PC-9 (cell line): ENCODE data around the gene MFAP2. TPM values are rescaled to one million over a fixed set of nuclear protein-coding genes. Genes with fewer than 3 reads are reported as not detected.

Experiments
- BruUV-seq: library from RNA; stranded (reverse); fragments of 400-500 nt; replicated peaks from 2 replicates; lab custom pipeline; 2021; lab: Mats Ljungman, UMichigan
- CTCF ChIA-PET: fragments of 300-600 bp; sonication (Branson Sonifier 250); formaldehyde crosslinking; loops from one replicate; lab custom pipeline; 2022; ENCODE audit warnings: antibody characterized with exemption; lab: Charles Lee
- POLR2A ChIA-PET: fragments of 300-600 bp; sonication (Branson Sonifier 250); formaldehyde crosslinking; loops from one replicate; lab custom pipeline; 2022; ENCODE audit warnings: antibody characterized with exemption; ENCODE audit not compliant: unreplicated experiment; lab: Charles Lee
- DNase-seq, 2 experiments: peaks; one replicate each; pipeline versions ENCODE4 v3.0.0 to v3.0.0-alpha.2; 2015 to 2022; ENCODE audit warnings: mixed read lengths in 1 of 2
- H2AFZ ChIP-seq: fragments of 200-600 bp; sonication (generic); 2 replicates; pipeline ENCODE4 v1.8.1; 2017; ENCODE audit warnings: antibody characterized with exemption
- H3F3A ChIP-seq: fragments of 200-600 bp; sonication (generic); 2 replicates; pipeline ENCODE4 v1.8.1; 2017; ENCODE audit warnings: antibody characterized with exemption, mild to moderate bottlenecking, low read depth; ENCODE audit not compliant: insufficient read depth
- H3K27ac ChIP-seq: fragments of 200-600 bp; sonication (generic); 2 replicates; pipeline ENCODE4 v1.6.1; 2016; ENCODE audit warnings: mixed run types
- H3K27me3 ChIP-seq: fragments of 200-600 bp; sonication (generic); 2 replicates; pipeline ENCODE4 v1.6.1; 2016; ENCODE audit warnings: low read depth, mixed run types; ENCODE audit not compliant: insufficient read depth
- H3K36me3 ChIP-seq: fragments of 200-600 bp; sonication (generic); 2 replicates; pipeline ENCODE4 v1.6.1; 2016; ENCODE audit warnings: low read depth, mixed run types
- H3K4me1 ChIP-seq: fragments of 200-600 bp; sonication (generic); replicated peaks from 2 replicates; pipeline ENCODE4 v1.6.1; 2016; ENCODE audit warnings: mixed run types; ENCODE audit not compliant: insufficient read depth
- H3K4me2 ChIP-seq: fragments of 200-600 bp; sonication (generic); 2 replicates; pipeline ENCODE4 v1.6.1; 2017; ENCODE audit warnings: mixed run types
- H3K4me3 ChIP-seq: fragments of 200-600 bp; sonication (generic); 2 replicates; pipeline ENCODE4 v1.6.1; 2016; ENCODE audit warnings: mixed run types
- H3K79me2 ChIP-seq: fragments of 200-600 bp; sonication (generic); 2 replicates; pipeline ENCODE4 v1.6.1; 2017; ENCODE audit warnings: low read depth, mixed run types
- H3K9me2 ChIP-seq: fragments of 200-600 bp; sonication (generic); 2 replicates; pipeline ENCODE4 v1.8.1; 2017; ENCODE audit warnings: mild to moderate bottlenecking; ENCODE audit not compliant: insufficient read depth
- H3K9me3 ChIP-seq: fragments of 200-600 bp; sonication (generic); 2 replicates; pipeline ENCODE4 v1.8.1; 2016; ENCODE audit warnings: low read depth; ENCODE audit not compliant: insufficient read depth
- H4K20me1 ChIP-seq: fragments of 200-600 bp; sonication (generic); 2 replicates; pipeline ENCODE4 v1.8.1; 2017; ENCODE audit not compliant: insufficient read depth
- CTCF ChIP-seq: fragments of 200-600 bp; sonication (generic); conservative IDR thresholded peaks from 2 replicates; pipeline ENCODE4 v1.6.1; 2017; ENCODE audit warnings: mixed run types, antibody characterized with exemption, mild to moderate bottlenecking, moderate library complexity
- EZH2 ChIP-seq: fragments of 200-600 bp; sonication (generic); IDR thresholded peaks from 2 replicates; pipeline ENCODE4 v1.8.0; 2017; ENCODE audit warnings: antibody characterized with exemption, low read depth
- intact Hi-C: fragments of 100-400 bp; cut with micrococcal nuclease; formaldehyde crosslinking; loops from one replicate; pipeline ENCODE4 v1.10.0; 2022; ENCODE audit not compliant: unreplicated experiment
- total RNA-seq: library from RNA; stranded (reverse); gene quantifications from 2 replicates; pipeline ENCODE4 v1.2.3, GENCODE V29; 2021

Gene MFAP2
- total RNA-seq, 1 experiment from 2014 or later = 6.3 TPM

- no peak overlapping the region for H3K27ac ChIP-seq
- no peak overlapping the region for H2AFZ ChIP-seq
- H3K36me3 ChIP-seq = no peaks in the 10 kb centered on the region; the same call in 1 of the 2 replicates
- no peaks in the 10 kb centered on the region for H3K79me2 ChIP-seq
- TF ChIP-seq CTCF (no peak), EZH2 (no peak)
- intact Hi-C loops = no loop called here
- no peak for DNase-seq
- H3K27me3 ChIP-seq = no peaks in the 10 kb centered on the region
- no peaks in the 10 kb centered on the region for H3F3A ChIP-seq
- CTCF ChIA-PET = no interaction called here
- H3K4me3 ChIP-seq = no peak overlapping the region
- H3K9me3 ChIP-seq = no peaks in the 10 kb centered on the region
- no peaks in the 10 kb centered on the region for H3K4me1 ChIP-seq
- POLR2A ChIA-PET = no interaction called here
- no TSS peak for BruUV-seq
- no peak overlapping the region for H3K4me2 ChIP-seq
- no peaks in the 10 kb centered on the region; the same call in 1 of the 2 replicates for H4K20me1 ChIP-seq
- H3K9me2 ChIP-seq = no peaks in the 10 kb centered on the region
Observed at GRCh38 chr1:17027900-17028299, 47.5 kb upstream of the MFAP2 start.

- H3K36me3 ChIP-seq = no peaks in the 10 kb centered on the region; the same call in 1 of the 2 replicates
- intact Hi-C loops = no loop called here
- H3K4me3 ChIP-seq = no peak overlapping the region
- H3K4me2 ChIP-seq = no peak overlapping the region
- no peak overlapping the region for H3K27ac ChIP-seq
- DNase-seq = no peak
- no peaks in the 10 kb centered on the region; the same call in 1 of the 2 replicates for H4K20me1 ChIP-seq
- H3F3A ChIP-seq = no peaks in the 10 kb centered on the region
- no peaks in the 10 kb centered on the region for H3K79me2 ChIP-seq
- ChIA-PET POLR2A (no interaction called here), CTCF (no interaction called here)
- no peaks in the 10 kb centered on the region for H3K9me2 ChIP-seq
- H3K9me3 ChIP-seq = no peaks in the 10 kb centered on the region
- no peak overlapping the region for H2AFZ ChIP-seq
- no peaks in the 10 kb centered on the region for H3K4me1 ChIP-seq
- H3K27me3 ChIP-seq = no peaks in the 10 kb centered on the region
- no peak for TF ChIP-seq EZH2
- no TSS peak for BruUV-seq
Observed at GRCh38 chr1:17027403-17027802, 47.0 kb upstream of the MFAP2 start.

- CTCF ChIA-PET = no interaction called here
Observed at GRCh38 chr1:17024721-17025120, 44.3 kb upstream of the MFAP2 start.

More at GRCh38 chr1:17024721-17025120, 44.3 kb upstream of the MFAP2 start:
- H2AFZ ChIP-seq = no peak overlapping the region
- H3K27ac ChIP-seq = no peak overlapping the region
- no TSS peak for BruUV-seq
- no peaks in the 10 kb centered on the region; the same call in 1 of the 2 replicates for H3K36me3 ChIP-seq
- no peak for DNase-seq
- no peaks in the 10 kb centered on the region for H3K9me2 ChIP-seq
- intact Hi-C loops = no loop called here
- no peak for TF ChIP-seq EZH2
- TF ChIP-seq CTCF = no peak
- POLR2A ChIA-PET = no interaction called here
- no peaks in the 10 kb centered on the region for H4K20me1 ChIP-seq
- no peaks in the 10 kb centered on the region for H3F3A ChIP-seq
- H3K4me1 ChIP-seq = no peaks in the 10 kb centered on the region
- H3K9me3 ChIP-seq = no peaks in the 10 kb centered on the region
- no peak overlapping the region for H3K4me3 ChIP-seq
- H3K79me2 ChIP-seq = no peaks in the 10 kb centered on the region
- H3K27me3 ChIP-seq = no peaks in the 10 kb centered on the region
- H3K4me2 ChIP-seq = no peak overlapping the region
